Sigmoid colon (tissue), 7 donors: ENCODE results near the gene ARHGAP6. TPM values are rescaled to one million over a fixed set of nuclear protein-coding genes. Genes with fewer than 3 reads are reported as not detected.

Source experiments
- DNase-seq: peaks from one replicate; pipeline ENCODE4 v3.0.0-alpha.2; 2019
- H3K27ac ChIP-seq, 4 donors: fragments of 200-600 bp; sonication (generic); one replicate each; pipeline ENCODE4 v1.5.1; 2016 to 2019; ENCODE audit warnings: mild to moderate bottlenecking in 1 of 4
- H3K27me3 ChIP-seq, 3 donors: fragments of 200-600 bp; sonication (generic); one replicate each; pipeline ENCODE4 v1.5.1; 2019; ENCODE audit warnings: mild to moderate bottlenecking in 1 of 3
- H3K36me3 ChIP-seq, 4 donors: fragments of 200-600 bp; sonication (generic); one replicate each; pipeline ENCODE4 v1.5.1; 2016 to 2019
- H3K4me1 ChIP-seq, 4 donors: fragments of 200-600 bp; sonication (generic); one replicate each; pipeline ENCODE4 v1.5.1; 2017 to 2019
- H3K4me3 ChIP-seq, 4 donors: fragments of 200-600 bp; sonication (generic); one replicate each; pipeline ENCODE4 v1.5.1; 2017 to 2019; ENCODE audit warnings: mild to moderate bottlenecking in 2 of 4, moderate library complexity in 1 of 4
- H3K9me3 ChIP-seq, 4 donors: fragments of 200-600 bp in 3 of 4; sonication (generic) in 3 of 4; one replicate each; pipeline versions ENCODE4 v1.5.1 to v1.6.1; 2013 to 2019
- EP300 ChIP-seq, 4 donors: sonication (generic); formaldehyde crosslinking; IDR thresholded peaks; one replicate each; pipeline ENCODE4 v1.6.1; 2017; ENCODE audit warnings: antibody characterized with exemption in 4 of 4
- POLR2A ChIP-seq, 2 donors: fragments of 450-650 bp; IDR thresholded peaks; one replicate each; pipeline ENCODE4 v1.6.1; 2016; ENCODE audit warnings: antibody characterized with exemption in 2 of 2, mild to moderate bottlenecking in 2 of 2, moderate library complexity in 2 of 2
- POLR2AphosphoS5 ChIP-seq, 4 donors: sonication (generic); formaldehyde crosslinking; IDR thresholded peaks; one replicate each; pipeline ENCODE4 v1.6.1; 2017; ENCODE audit warnings: antibody characterized with exemption in 4 of 4
- WGBS, 2 donors: extraction: QIAGEN DNeasy Blood & Tissue Kit; methylation state at CpG; one replicate each; pipeline ENCODE4 v1.1.7; 2013; 5-methylcytosine and 5-hydroxymethylcytosine counted together
- intact Hi-C: fragments of 100-400 bp; cut with DNase I; formaldehyde crosslinking; loops from one replicate; pipeline ENCODE4 v1.15.1; 2023
- polyA plus RNA-seq, 3 donors: library from polyadenylated mRNA; stranded (reverse); fragments of 200-250 nt; gene quantifications; one replicate each; pipeline ENCODE4 v1.2.3, GENCODE V29; 2013
- total RNA-seq, 4 donors: library from RNA; depleted of rRNA; stranded (reverse); fragments of >200 nt; gene quantifications; one replicate each; pipeline ENCODE4 v1.1.0, GENCODE V29; 2016
- TF ChIP-seq, protein P1 (sequence below), 4 experiments: fragments of 450-650 bp in 3 of 4; fragments of 200-600 bp in 1 of 4; IDR thresholded peaks; one replicate each; pipeline ENCODE4 v1.5.1; 2016 to 2019; ENCODE audit warnings: antibody characterized with exemption in 4 of 4, mild to moderate bottlenecking in 3 of 4, moderate library complexity in 2 of 4
- donor health status: healthy with polysubstance abuse.
- donor health status: Bipolar disorder and iron deficiency.
- donor health status: healthy.

ARHGAP6 gene
- total and polyA plus RNA-seq, 7 donors, result 1.4 to 47.6 (median 36.2) TPM

- H3K27me3 ChIP-seq, result no peaks in the 10 kb centered on the region
- H3K27ac ChIP-seq, result no peak overlapping the region
- WGBS, 2 donors, result 91 to 95% methylated on average over 3 of the region's 3 CpGs
- intact Hi-C loops, result no loop called here
- no peak overlapping the region for H3K4me3 ChIP-seq
- peaks cover 0 to 7% (median 2%) of the 10 kb centered on the region in 4 donors for H3K4me1 ChIP-seq
- no peaks in the 10 kb centered on the region for H3K9me3 ChIP-seq
- no peak for DNase-seq
- TF ChIP-seq EP300 (IDR thresholded peaks at IDR 0.05) (no peak), POLR2AphosphoS5 (IDR thresholded peaks at IDR 0.05) (no peak), POLR2A (IDR thresholded peaks at IDR 0.05) (no peak)
- TF ChIP-seq, protein P1, sequence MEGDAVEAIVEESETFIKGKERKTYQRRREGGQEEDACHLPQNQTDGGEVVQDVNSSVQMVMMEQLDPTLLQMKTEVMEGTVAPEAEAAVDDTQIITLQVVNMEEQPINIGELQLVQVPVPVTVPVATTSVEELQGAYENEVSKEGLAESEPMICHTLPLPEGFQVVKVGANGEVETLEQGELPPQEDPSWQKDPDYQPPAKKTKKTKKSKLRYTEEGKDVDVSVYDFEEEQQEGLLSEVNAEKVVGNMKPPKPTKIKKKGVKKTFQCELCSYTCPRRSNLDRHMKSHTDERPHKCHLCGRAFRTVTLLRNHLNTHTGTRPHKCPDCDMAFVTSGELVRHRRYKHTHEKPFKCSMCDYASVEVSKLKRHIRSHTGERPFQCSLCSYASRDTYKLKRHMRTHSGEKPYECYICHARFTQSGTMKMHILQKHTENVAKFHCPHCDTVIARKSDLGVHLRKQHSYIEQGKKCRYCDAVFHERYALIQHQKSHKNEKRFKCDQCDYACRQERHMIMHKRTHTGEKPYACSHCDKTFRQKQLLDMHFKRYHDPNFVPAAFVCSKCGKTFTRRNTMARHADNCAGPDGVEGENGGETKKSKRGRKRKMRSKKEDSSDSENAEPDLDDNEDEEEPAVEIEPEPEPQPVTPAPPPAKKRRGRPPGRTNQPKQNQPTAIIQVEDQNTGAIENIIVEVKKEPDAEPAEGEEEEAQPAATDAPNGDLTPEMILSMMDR (IDR thresholded peaks at IDR 0.05), result no peak
- H3K36me3 ChIP-seq, result no peaks in the 10 kb centered on the region
Observed at GRCh38 chrX:11408783-11409182, 256.9 kb downstream of the ARHGAP6 start.

- no peak overlapping the region for H3K4me3 ChIP-seq
- TF ChIP-seq, protein P1 (IDR thresholded peaks at IDR 0.05), result no peak
- TF ChIP-seq EP300 (IDR thresholded peaks at IDR 0.05) (no peak), POLR2A (IDR thresholded peaks at IDR 0.05) (no peak), POLR2AphosphoS5 (IDR thresholded peaks at IDR 0.05) (no peak)
- H3K9me3 ChIP-seq, result no peaks in the 10 kb centered on the region
- no peaks in the 10 kb centered on the region for H3K27me3 ChIP-seq
- whole genome bisulfite sequencing, 2 donors, result 83 to 86% methylated on average over 5 of the region's 5 CpGs
- DNase-seq, result no peak
- H3K27ac ChIP-seq, result peak overlapping the region in 1 of 4 donors; percentile 27
- H3K36me3 ChIP-seq, result no peaks in the 10 kb centered on the region
- intact Hi-C loops, result no loop called here
- peaks cover 0 to 7% (median 2%) of the 10 kb centered on the region in 4 donors for H3K4me1 ChIP-seq
Observed at GRCh38 chrX:11408109-11408405, 257.7 kb downstream of the ARHGAP6 start.

DNA sequence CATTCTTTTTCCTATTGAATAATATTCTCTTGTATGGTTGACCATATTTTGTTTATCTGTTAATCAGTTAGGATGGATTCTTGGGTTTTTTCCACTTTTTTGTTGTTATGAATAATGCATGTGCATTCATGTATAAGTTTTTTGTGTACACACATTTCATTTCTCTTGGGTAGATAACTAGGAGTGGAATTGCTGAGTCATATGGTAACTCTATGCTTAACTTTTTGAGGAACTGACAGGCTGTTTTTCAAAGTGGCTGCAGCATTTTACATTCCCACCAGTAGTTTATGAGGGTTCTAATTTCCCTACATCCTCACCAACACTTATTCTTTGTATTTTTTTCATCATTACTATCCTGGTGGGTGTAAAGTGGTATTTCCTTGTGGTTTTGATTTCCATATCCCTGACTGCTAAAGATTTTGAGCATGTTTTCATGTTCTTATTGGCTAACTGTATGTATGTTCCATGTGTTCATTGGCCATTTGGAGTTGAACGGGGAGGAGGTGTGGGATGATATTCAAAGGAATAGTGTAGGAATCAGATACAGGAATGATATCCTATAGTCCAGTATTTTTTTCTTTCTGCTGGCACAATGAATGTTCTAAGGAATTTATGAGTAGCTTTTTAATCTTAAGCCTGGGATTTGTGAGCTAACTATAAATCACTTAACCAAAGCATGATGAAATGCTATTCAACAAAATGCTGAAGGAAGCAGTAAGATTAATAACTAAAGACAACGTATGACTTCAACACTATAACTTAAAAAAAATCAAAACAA, 258.2 kb downstream of the ARHGAP6 start:
- TF ChIP-seq, protein P1 (IDR thresholded peaks at IDR 0.05), result no peak
- TF ChIP-seq EP300 (IDR thresholded peaks at IDR 0.05) (no peak), POLR2AphosphoS5 (IDR thresholded peaks at IDR 0.05) (no peak), POLR2A (IDR thresholded peaks at IDR 0.05) (no peak)
- no peaks in the 10 kb centered on the region for H3K9me3 ChIP-seq
- no peaks in the 10 kb centered on the region for H3K27me3 ChIP-seq
- peaks cover 0 to 7% (median 2%) of the 10 kb centered on the region in 4 donors for H3K4me1 ChIP-seq
- H3K36me3 ChIP-seq, result no peaks in the 10 kb centered on the region
- DNase-seq, result no peak
- H3K27ac ChIP-seq, result peak overlapping the region in 1 of 4 donors; percentile 27
- intact Hi-C loops, result no loop called here
- no peak overlapping the region for H3K4me3 ChIP-seq
- 75 to 83% methylated on average over 2 of the region's 2 CpGs for WGBS, 2 donors

GRCh38 chrX:11406109-11406765, 259.5 kb downstream of the ARHGAP6 start:
- H3K27ac ChIP-seq, result peak overlapping the region in 2 of 4 donors; percentile 39 to 40
- no peak overlapping the region for H3K4me3 ChIP-seq
- no peaks in the 10 kb centered on the region for H3K36me3 ChIP-seq
- intact Hi-C loops, result no loop called here
- DNase-seq, result no peak
- H3K27me3 ChIP-seq, result no peaks in the 10 kb centered on the region
- no peak for TF ChIP-seq POLR2A (IDR thresholded peaks at IDR 0.05)
- no peak for TF ChIP-seq POLR2AphosphoS5 (IDR thresholded peaks at IDR 0.05)
- TF ChIP-seq, protein P1 (IDR thresholded peaks at IDR 0.05), result no peak
- no peak for TF ChIP-seq EP300 (IDR thresholded peaks at IDR 0.05)
- 79 to 81% methylated on average over 9 of the region's 9 CpGs for WGBS, 2 donors
- H3K9me3 ChIP-seq, result no peaks in the 10 kb centered on the region
- peaks cover 0 to 12% (median 4%) of the 10 kb centered on the region in 4 donors for H3K4me1 ChIP-seq
